B cell (primary cell): Measurements from ENCODE around the gene ZNF521. TPM values are rescaled to one million over a fixed set of nuclear protein-coding genes. Genes with fewer than 3 reads are reported as not detected.

Source experiments
- ATAC-seq: fragments of 200-7000 bp; cut with Tn5 transposase; one replicate; pipeline ENCODE4 v1.10.0; 2021; ENCODE audit warnings: low read depth, mild to moderate bottlenecking, moderate number of reproducible peaks, moderate library complexity
- CTCF ChIA-PET: fragments of 350-600 bp; sonication (Branson Sonifier 250); formaldehyde crosslinking; loops from one replicate; lab custom pipeline; 2021; ENCODE audit warnings: antibody characterized with exemption, inconsistent platforms; lab: Charles Lee
- POLR2A ChIA-PET: fragments of 350-600 bp; sonication (Branson Sonifier 250); formaldehyde crosslinking; loops from one replicate; lab custom pipeline; 2021; ENCODE audit warnings: antibody characterized with exemption; lab: Charles Lee
- DNase-seq: peaks from one replicate; pipeline ENCODE4 v3.0.0; 2013
- H2AFZ ChIP-seq: 2 replicates; pipeline ENCODE4 v1.6.1; 2012; ENCODE audit warnings: mild to moderate bottlenecking, low read depth, low read length; ENCODE audit not compliant: insufficient read depth, poor library complexity, severe bottlenecking
- H3K27ac ChIP-seq, 2 donors: 1 replicate in 1 of 2; 2 replicates in 1 of 2; pipeline ENCODE4 v1.5.1; 2012 to 2013; ENCODE audit warnings: low read length in 2 of 2, mild to moderate bottlenecking in 2 of 2, moderate library complexity in 1 of 2
- H3K27me3 ChIP-seq, 4 experiments: fragments of 200-600 bp in 1 of 4; sonication (generic) in 1 of 4; replicated peaks in 1 of 4; 1 replicate in 2 of 4; 2 replicates in 2 of 4; pipeline versions ENCODE4 v1.6.1 to v1.7.0; 2013 to 2016; ENCODE audit warnings: low read length in 3 of 4, mild to moderate bottlenecking in 2 of 4, mixed read lengths in 1 of 4, moderate library complexity in 1 of 4; ENCODE audit not compliant: insufficient read depth in 4 of 4, control insufficient read depth in 3 of 4; ENCODE audit errors: control extremely low read depth in 1 of 4
- H3K36me3 ChIP-seq, 2 experiments: replicated peaks in 1 of 2; 1 replicate in 1 of 2; 2 replicates in 1 of 2; pipeline versions ENCODE4 v1.6.1 to v1.7.1; 2013; ENCODE audit warnings: low read length in 1 of 2; ENCODE audit not compliant: insufficient read depth in 2 of 2, control insufficient read depth in 1 of 2; ENCODE audit errors: control extremely low read depth in 1 of 2, extremely low read depth in 1 of 2
- H3K4me1 ChIP-seq, 2 donors: fragments of 200-600 bp in 1 of 2; sonication (generic) in 1 of 2; 1 replicate in 1 of 2; 2 replicates in 1 of 2; pipeline versions ENCODE4 v1.5.1 to v1.6.1; 2013 to 2017; ENCODE audit warnings: low read length in 2 of 2; ENCODE audit not compliant: control insufficient read depth in 2 of 2, insufficient read depth in 2 of 2
- H3K4me2 ChIP-seq: replicated peaks from 2 replicates; pipeline ENCODE3; 2012; ENCODE audit warnings: mild to moderate bottlenecking, low read depth, low read length; ENCODE audit not compliant: poor library complexity, severe bottlenecking
- H3K4me3 ChIP-seq, 5 experiments: fragments of 200-600 bp in 1 of 5; sonication (generic) in 1 of 5; 1 replicate in 3 of 5; 2 replicates in 2 of 5; pipeline versions ENCODE4 v1.5.1 to v1.7.0; 2011 to 2016; ENCODE audit warnings: low read length in 4 of 5, mild to moderate bottlenecking in 4 of 5, low read depth in 2 of 5, control low read depth in 1 of 5, moderate library complexity in 1 of 5; ENCODE audit not compliant: insufficient read depth in 1 of 5; ENCODE audit errors: control extremely low read depth in 1 of 5, extremely low read depth in 1 of 5
- H3K79me2 ChIP-seq: fragments of 200-600 bp; sonication (generic); one replicate; pipeline ENCODE4 v1.6.0; 2016; ENCODE audit warnings: low read length; ENCODE audit not compliant: control insufficient read depth, insufficient read depth
- H3K9ac ChIP-seq: fragments of 200-600 bp; sonication (generic); 2 replicates; pipeline ENCODE4 v1.6.1; 2017; ENCODE audit warnings: mild to moderate bottlenecking, low read length, moderate library complexity
- H3K9me3 ChIP-seq, 3 donors: one replicate each; pipeline versions ENCODE4 v1.6.1 to v1.7.1; 2013; ENCODE audit warnings: low read length in 2 of 3; ENCODE audit not compliant: control insufficient read depth in 2 of 3, insufficient read depth in 1 of 3; ENCODE audit errors: control extremely low read depth in 1 of 3
- H4K20me1 ChIP-seq: 2 replicates; pipeline ENCODE4 v1.6.0; 2012; ENCODE audit warnings: mild to moderate bottlenecking, low read length; ENCODE audit not compliant: insufficient read depth, control insufficient read depth, poor library complexity, severe bottlenecking
- H3K27ac Mint-ChIP-seq: one replicate; pipeline ENCODE4 v1.8.0; 2021; ENCODE audit warnings: mixed read lengths
- H3K27me3 Mint-ChIP-seq: one replicate; pipeline ENCODE4 v1.8.0; 2021; ENCODE audit warnings: mixed read lengths
- H3K4me1 Mint-ChIP-seq: one replicate; pipeline ENCODE4 v1.8.0; 2021; ENCODE audit warnings: mixed read lengths
- H3K4me3 Mint-ChIP-seq: one replicate; pipeline ENCODE4 v1.8.0; 2021; ENCODE audit warnings: mixed read lengths
- H3K9me3 Mint-ChIP-seq: one replicate; pipeline ENCODE4 v1.8.0; 2022; ENCODE audit warnings: mixed read lengths; ENCODE audit not compliant: insufficient read depth
- EZH2 ChIP-seq: IDR thresholded peaks from 2 replicates; pipeline ENCODE4 v1.6.1; 2012; ENCODE audit warnings: borderline replicate concordance, low read depth, mild to moderate bottlenecking, moderate library complexity, low read length; ENCODE audit not compliant: insufficient read depth, poor library complexity, severe bottlenecking
- WGBS: methylation state at CpG from one replicate; pipeline ENCODE4 v1.1.5; 2013; ENCODE audit warnings: missing lambda C conversion rate; ENCODE audit not compliant: insufficient coverage; 5-methylcytosine and 5-hydroxymethylcytosine counted together
- intact Hi-C: fragments of 100-400 bp; cut with micrococcal nuclease; formaldehyde crosslinking; loops from one replicate; pipeline ENCODE4 v1.10.0; 2022
- polyA plus RNA-seq: library from polyadenylated mRNA; depleted of rRNA; stranded (reverse); fragments of >200 nt; gene quantifications from 2 replicates; pipeline ENCODE4 v1.2.3, GENCODE V29; 2012
- total RNA-seq, 2 donors: library from RNA; stranded (reverse); fragments of 120-200 nt in 1 of 2; gene quantifications; 1 replicate in 1 of 2; 2 replicates in 1 of 2; pipeline versions ENCODE4 v1.2.3 to v1.2.4, GENCODE V29; 2013 to 2022
- TF ChIP-seq, protein P1 (sequence below): fragments of 200-600 bp; IDR thresholded peaks from one replicate; pipeline ENCODE4 v1.8.0; 2022; ENCODE audit warnings: antibody characterized with exemption, mild to moderate bottlenecking

The ZNF521 gene
- total and polyA plus RNA-seq, 2 donors (not counting 1 experiment from before 2014, with no cell fraction given), result 0.04 to 9.0 TPM

GRCh38 chr18:25340762-25341161 is 11.2 kb downstream of the ZNF521 start:
- no peaks in the 10 kb centered on the region for H3K9me3 Mint-ChIP-seq
- no peaks in the 10 kb centered on the region for H3K4me1 Mint-ChIP-seq
- TF ChIP-seq EZH2, result no peak
- TF ChIP-seq, protein P1, sequence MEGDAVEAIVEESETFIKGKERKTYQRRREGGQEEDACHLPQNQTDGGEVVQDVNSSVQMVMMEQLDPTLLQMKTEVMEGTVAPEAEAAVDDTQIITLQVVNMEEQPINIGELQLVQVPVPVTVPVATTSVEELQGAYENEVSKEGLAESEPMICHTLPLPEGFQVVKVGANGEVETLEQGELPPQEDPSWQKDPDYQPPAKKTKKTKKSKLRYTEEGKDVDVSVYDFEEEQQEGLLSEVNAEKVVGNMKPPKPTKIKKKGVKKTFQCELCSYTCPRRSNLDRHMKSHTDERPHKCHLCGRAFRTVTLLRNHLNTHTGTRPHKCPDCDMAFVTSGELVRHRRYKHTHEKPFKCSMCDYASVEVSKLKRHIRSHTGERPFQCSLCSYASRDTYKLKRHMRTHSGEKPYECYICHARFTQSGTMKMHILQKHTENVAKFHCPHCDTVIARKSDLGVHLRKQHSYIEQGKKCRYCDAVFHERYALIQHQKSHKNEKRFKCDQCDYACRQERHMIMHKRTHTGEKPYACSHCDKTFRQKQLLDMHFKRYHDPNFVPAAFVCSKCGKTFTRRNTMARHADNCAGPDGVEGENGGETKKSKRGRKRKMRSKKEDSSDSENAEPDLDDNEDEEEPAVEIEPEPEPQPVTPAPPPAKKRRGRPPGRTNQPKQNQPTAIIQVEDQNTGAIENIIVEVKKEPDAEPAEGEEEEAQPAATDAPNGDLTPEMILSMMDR, result no peak
- Histone ChIP-seq H4K20me1 (no peaks in the 10 kb centered on the region), H3K9me3 (no peaks in the 10 kb centered on the region), H3K36me3 (no peaks in the 10 kb centered on the region), H3K27ac (no peak overlapping the region), H3K4me2 (no peak overlapping the region), H3K9ac (no peak overlapping the region), H2AFZ (no peak overlapping the region), H3K79me2 (no peaks in the 10 kb centered on the region), H3K27me3 (peaks cover 0 to 6% (median 0%) of the 10 kb centered on the region in 4 experiments), H3K4me3 (no peak overlapping the region), H3K4me1 (no peaks in the 10 kb centered on the region)
- no peak overlapping the region for H3K4me3 Mint-ChIP-seq
- H3K27me3 Mint-ChIP-seq, result peaks cover 47% of the 10 kb centered on the region
- DNase-seq (no peak), ATAC-seq (no peak)
- ChIA-PET POLR2A (no interaction called here), CTCF (no interaction called here)
- no CpG with 5 or more reads among the region's 3 CpGs for WGBS
- intact Hi-C loops, result no loop called here
- H3K27ac Mint-ChIP-seq, result no peak overlapping the region

GRCh38 chr18:25335676-25336075 is 16.3 kb downstream of the ZNF521 start:
- H3K9ac ChIP-seq, result no peak overlapping the region
- H3K9me3 ChIP-seq, result no peaks in the 10 kb centered on the region
- H3K4me1 ChIP-seq, result no peaks in the 10 kb centered on the region
- intact Hi-C loops, result no loop called here
- H3K27me3 ChIP-seq, result peaks cover 0 to 3% (median 0%) of the 10 kb centered on the region in 4 experiments
- ATAC-seq, result no peak
- H3K27ac ChIP-seq, result no peak overlapping the region
- no peak overlapping the region for H2AFZ ChIP-seq
- H3K4me2 ChIP-seq, result no peak overlapping the region
- Mint-ChIP-seq H3K4me1 (no peaks in the 10 kb centered on the region), H3K4me3 (no peak overlapping the region), H3K27ac (no peak overlapping the region), H3K9me3 (no peaks in the 10 kb centered on the region), H3K27me3 (peaks cover 31% of the 10 kb centered on the region)
- H3K79me2 ChIP-seq, result no peaks in the 10 kb centered on the region
- no peaks in the 10 kb centered on the region for H3K36me3 ChIP-seq
- DNase-seq, result no peak
- H4K20me1 ChIP-seq, result no peaks in the 10 kb centered on the region
- H3K4me3 ChIP-seq, result no peak overlapping the region
- no peak for TF ChIP-seq EZH2
- TF ChIP-seq, protein P1, result no peak
- ChIA-PET POLR2A (no interaction called here), CTCF (no interaction called here)
- WGBS, result 100% methylated on average over 5 of the region's 6 CpGs
